Endothelial cell of umbilical vein (primary cell): ENCODE measurements around the gene LMF1.

Experiments
- CTCF ChIP-seq, 2 donors: IDR thresholded peaks; 1 replicate in 1 of 2; 2 replicates in 1 of 2; pipeline ENCODE4 v1.5.1; 2011; ENCODE audit warnings: low read length in 2 of 2, mild to moderate bottlenecking in 2 of 2, moderate library complexity in 2 of 2, control low read depth in 1 of 2, inconsistent platforms in 1 of 2, low read depth in 1 of 2; ENCODE audit not compliant: insufficient read depth in 1 of 2; ENCODE audit errors: extremely low read depth in 1 of 2
- EZH2 ChIP-seq: IDR thresholded peaks from 2 replicates; pipeline ENCODE4 v1.6.1; 2012; ENCODE audit warnings: borderline replicate concordance, low read depth, mild to moderate bottlenecking, moderate library complexity, low read length, inconsistent platforms; ENCODE audit not compliant: severe bottlenecking
- GATA2 ChIP-seq: IDR thresholded peaks from 2 replicates; pipeline ENCODE4 v1.7.0; 2011; ENCODE audit warnings: low read depth, mild to moderate bottlenecking, moderate library complexity, mixed read lengths, low read length; ENCODE audit not compliant: insufficient read length, insufficient read depth
- JUN ChIP-seq: IDR thresholded peaks from 2 replicates; pipeline ENCODE4 v1.6.1; 2011; ENCODE audit warnings: borderline replicate concordance, low read depth; ENCODE audit not compliant: insufficient read length, insufficient read depth
- MAX ChIP-seq: IDR thresholded peaks from 2 replicates; pipeline ENCODE4 v1.6.1; 2011; ENCODE audit not compliant: insufficient read depth, insufficient read length
- MYC ChIP-seq: IDR thresholded peaks from one replicate; pipeline ENCODE4 v1.6.1; 2011; ENCODE audit warnings: mild to moderate bottlenecking, low read depth, low read length
- POLR2A ChIP-seq: IDR thresholded peaks from 2 replicates; pipeline ENCODE4 v1.6.1; 2012; ENCODE audit warnings: low read depth, mild to moderate bottlenecking, control low read depth, low read length
- POLR2AphosphoS5 ChIP-seq: IDR thresholded peaks from 2 replicates; pipeline ENCODE4 v1.6.1; 2012; ENCODE audit warnings: low read depth, mild to moderate bottlenecking, control low read depth, low read length, moderate library complexity; ENCODE audit not compliant: insufficient read depth

- no peak for TF ChIP-seq CTCF (IDR thresholded peaks at IDR 0.05; ENCODE audit: extremely low read depth in 1 of 2, insufficient read depth in 1 of 2, low read depth in 1 of 2, low read length in 2 of 2)
- no peak for TF ChIP-seq EZH2
- TF ChIP-seq POLR2A = no peak
- no peak for TF ChIP-seq GATA2
- TF ChIP-seq JUN = no peak
- no peak for TF ChIP-seq POLR2AphosphoS5
- no peak for TF ChIP-seq MAX
- TF ChIP-seq MYC = no peak
Measured at GRCh38 chr16:890217-890616, 80.6 kb downstream of the LMF1 start.
